GM10248 (cell line): Measurements from ENCODE around the gene HSPE1.

Experiments
- CTCF ChIA-PET: fragments of 300-600 bp; sonication (Branson Sonifier 250); formaldehyde crosslinking; extraction: SDS; loops from one replicate; lab custom pipeline; 2021; ENCODE audit warnings: antibody characterized with exemption; lab: Yijun Ruan, JAX
- POLR2A ChIA-PET: fragments of 350-650 bp; sonication (Branson Sonifier 250); formaldehyde crosslinking; extraction: SDS; loops from one replicate; lab custom pipeline; 2020; ENCODE audit warnings: antibody characterized with exemption; lab: Yijun Ruan, JAX
- DNase-seq: peaks from one replicate; pipeline ENCODE4 v3.0.0; 2012; ENCODE audit errors: extremely low spot score
- CTCF ChIP-seq: IDR thresholded peaks from 2 replicates; pipeline ENCODE4 v1.5.1; 2012; ENCODE audit warnings: mild to moderate bottlenecking, low read depth; ENCODE audit errors: extremely low read depth, missing control alignments, control extremely low read depth

Gene HSPE1

GRCh38 chr2:197454923-197455322 lies 45.3 kb upstream of the HSPE1 start:
- CTCF ChIA-PET: interaction anchor here (1.0 to 1.3 kb wide), 3 partner anchors 12 to 41 kb away, joined by 3 read pairs; no protein-coding TSS in a partner anchor
- DNase-seq: no peak
- no peak for TF ChIP-seq CTCF
- POLR2A ChIA-PET: no interaction called here

- no peak for TF ChIP-seq CTCF
Observed at GRCh38 chr2:197455428-197455827, 44.8 kb upstream of the HSPE1 start.

GRCh38 chr2:197460649-197461048 lies 39.5 kb upstream of the HSPE1 start:
- ChIA-PET CTCF (interaction anchor here (1.4 to 2.1 kb wide), 3 partner anchors 8 to 15 kb away, joined by 3 to 6 read pairs (median 6); partner anchors contain the start of gene COQ10B), POLR2A (no interaction called here)
- DNase-seq: no peak
- TF ChIP-seq CTCF: no peak

More at GRCh38 chr2:197455428-197455827, 44.8 kb upstream of the HSPE1 start:
- ChIA-PET CTCF (interaction anchor here (1.0 to 1.3 kb wide), 3 partner anchors 11 to 41 kb away, joined by 3 read pairs; no protein-coding TSS in a partner anchor), POLR2A (no interaction called here)
- DNase-seq: no peak

- no peak for DNase-seq
- CTCF ChIA-PET: interaction anchor here (1.4 to 2.1 kb wide), 2 partner anchors 8 to 15 kb away, joined by 3 to 6 read pairs; partner anchors contain the start of gene COQ10B
- no peak for TF ChIP-seq CTCF
Observed at GRCh38 chr2:197461057-197461456, 39.1 kb upstream of the HSPE1 start.

DNA sequence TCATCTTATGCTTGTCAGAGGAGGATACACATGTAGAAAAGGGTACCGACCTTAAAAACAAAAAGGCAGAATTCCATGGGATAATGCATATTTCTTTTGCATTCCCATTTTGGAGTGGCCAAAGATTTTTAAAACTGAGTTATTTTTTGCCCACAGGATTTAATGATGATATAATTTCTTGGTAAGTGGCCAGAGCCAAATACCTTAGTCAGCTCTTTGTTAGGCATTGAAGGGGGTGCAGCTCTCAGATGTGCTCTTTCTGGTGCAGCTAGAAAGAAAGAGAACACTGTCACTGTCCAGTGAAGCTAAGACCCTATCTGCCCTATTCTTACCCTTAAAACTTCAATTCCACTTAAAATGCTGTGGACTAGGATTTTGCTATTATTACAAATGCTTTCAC lies 36.0 kb upstream of the HSPE1 start:
- no peak for TF ChIP-seq CTCF
- ChIA-PET POLR2A (interaction anchor here (0.7 to 1.3 kb wide), 3 partner anchors 11 to 1288 kb away, joined by 3 to 9 read pairs (median 3); partner anchors contain the start of genes COQ10B and SF3B1), CTCF (interaction anchor here (1.2 to 1.7 kb wide), 2 partner anchors 13 to 34 kb away, joined by 4 read pairs; no protein-coding TSS in a partner anchor)
- no peak for DNase-seq

More at GRCh38 chr2:197461057-197461456, 39.1 kb upstream of the HSPE1 start:
- POLR2A ChIA-PET: no interaction called here

GRCh38 chr2:197472166-197472565 lies 28.0 kb upstream of the HSPE1 start:
- CTCF ChIA-PET: no interaction called here
- POLR2A ChIA-PET: no interaction called here
- DNase-seq: no peak

More at GRCh38 chr2:197472166-197472565, 28.0 kb upstream of the HSPE1 start:
- TF ChIP-seq CTCF: no peak
